Astrocyte (in vitro differentiated cells and primary cell): ENCODE results near the gene RAB4B. TPM values are rescaled to one million over a fixed set of nuclear protein-coding genes. Genes with fewer than 3 reads are reported as not detected.
A peak's percentile ranks its signal among the peaks of the same experiment; 100 is the strongest.

Experiments used
- DNase-seq: peaks from one replicate; pipeline ENCODE4 v3.0.0-alpha.2; 2010; ENCODE audit warnings: low read depth
- FAIRE-seq: peaks from 2 replicates; lab custom pipeline; 2011; peaks lifted over from hg19 to GRCh38; lab: Jason Lieb, UNC
- H2AFZ ChIP-seq: 2 replicates; pipeline ENCODE4 v1.6.0; 2012; ENCODE audit warnings: low read depth, low read length, inconsistent platforms
- H3K27ac ChIP-seq: 2 replicates; pipeline ENCODE4 v1.5.1; 2011; ENCODE audit warnings: low read depth, low read length, inconsistent platforms
- H3K27me3 ChIP-seq: 2 replicates; pipeline ENCODE4 v1.6.0; 2011; ENCODE audit warnings: low read length, inconsistent platforms; ENCODE audit not compliant: insufficient read depth
- H3K36me3 ChIP-seq: 2 replicates; pipeline ENCODE4 v1.5.1; 2011; ENCODE audit warnings: low read length, inconsistent platforms; ENCODE audit not compliant: insufficient read depth
- H3K4me1 ChIP-seq: 2 replicates; pipeline ENCODE4 v1.5.1; 2011; ENCODE audit warnings: low read length, inconsistent platforms; ENCODE audit not compliant: insufficient read depth
- H3K4me2 ChIP-seq: 2 replicates; pipeline ENCODE4 v1.6.0; 2012; ENCODE audit warnings: low read length, inconsistent platforms
- H3K4me3 ChIP-seq: 2 replicates; pipeline ENCODE4 v1.5.1; 2011; ENCODE audit warnings: low read depth, mild to moderate bottlenecking, low read length, inconsistent platforms; ENCODE audit not compliant: insufficient read depth
- H3K79me2 ChIP-seq: 2 replicates; pipeline ENCODE4 v1.6.0; 2012; ENCODE audit warnings: mild to moderate bottlenecking, low read length, inconsistent platforms; ENCODE audit not compliant: insufficient read depth
- H3K9ac ChIP-seq: 2 replicates; pipeline ENCODE4 v1.6.0; 2012; ENCODE audit warnings: mild to moderate bottlenecking, low read length, inconsistent platforms
- H3K9me3 ChIP-seq: 2 replicates; pipeline ENCODE4 v1.5.1; 2012; ENCODE audit warnings: low read depth, mild to moderate bottlenecking, low read length, inconsistent platforms; ENCODE audit not compliant: insufficient read depth
- H4K20me1 ChIP-seq: 2 replicates; pipeline ENCODE4 v1.6.0; 2012; ENCODE audit warnings: low read length, inconsistent platforms; ENCODE audit not compliant: insufficient read depth
- H3K27ac Mint-ChIP-seq: one replicate; pipeline ENCODE4 v1.8.0; 2021; ENCODE audit warnings: mild to moderate bottlenecking, mixed read lengths; ENCODE audit not compliant: unreplicated experiment
- H3K27me3 Mint-ChIP-seq: one replicate; pipeline ENCODE4 v1.8.0; 2021; ENCODE audit warnings: low read depth, mixed read lengths; ENCODE audit not compliant: unreplicated experiment
- H3K36me3 Mint-ChIP-seq: one replicate; pipeline ENCODE4 v1.8.0; 2021; ENCODE audit warnings: low read depth, mixed read lengths; ENCODE audit not compliant: unreplicated experiment
- H3K4me1 Mint-ChIP-seq: one replicate; pipeline ENCODE4 v1.8.0; 2021; ENCODE audit warnings: low read depth, mixed read lengths; ENCODE audit not compliant: unreplicated experiment
- H3K4me3 Mint-ChIP-seq: one replicate; pipeline ENCODE4 v1.8.0; 2021; ENCODE audit warnings: mild to moderate bottlenecking, moderate library complexity, mixed read lengths; ENCODE audit not compliant: unreplicated experiment
- H3K9me3 Mint-ChIP-seq: one replicate; pipeline ENCODE4 v1.8.0; 2021; ENCODE audit warnings: mild to moderate bottlenecking, mixed read lengths; ENCODE audit not compliant: unreplicated experiment
- CTCF ChIP-seq: IDR thresholded peaks from 2 replicates; pipeline ENCODE4 v1.5.1; 2011; ENCODE audit warnings: low read depth, mild to moderate bottlenecking, inconsistent platforms, low read length, moderate library complexity; ENCODE audit not compliant: insufficient read depth
- EZH2 ChIP-seq: IDR thresholded peaks from 2 replicates; pipeline ENCODE4 v1.6.1; 2012; ENCODE audit warnings: mild to moderate bottlenecking, low read length, inconsistent platforms; ENCODE audit not compliant: insufficient read depth
- total RNA-seq: library from RNA; stranded (reverse); gene quantifications from 2 replicates; pipeline ENCODE4 v1.2.1, GENCODE V29; 2021

RAB4B gene
- total RNA-seq, 1 donor from 2014 or later = 18.8 TPM

GRCh38 chr19:40756502-40757110 lies 21.4 kb upstream of the RAB4B start:
- no peak for DNase-seq

GRCh38 chr19:40758491-40758890 lies 19.6 kb upstream of the RAB4B start:
- H3K79me2 ChIP-seq = peaks cover 84% of the 10 kb centered on the region

More at GRCh38 chr19:40756502-40757110, 21.4 kb upstream of the RAB4B start:
- H2AFZ ChIP-seq = no peak overlapping the region
- peaks cover 90% of the 10 kb centered on the region for H3K79me2 ChIP-seq
- no peaks in the 10 kb centered on the region for H3K27me3 ChIP-seq
- peaks cover 27% of the 10 kb centered on the region for H3K36me3 ChIP-seq
- H3K4me3 ChIP-seq = no peak overlapping the region
- H3K4me3 Mint-ChIP-seq = peak overlapping the region; percentile 50
- FAIRE-seq = no peak
- H3K4me1 ChIP-seq = peaks cover 14% of the 10 kb centered on the region
- H3K9me3 ChIP-seq = no peaks in the 10 kb centered on the region
- H3K27me3 Mint-ChIP-seq = no peaks in the 10 kb centered on the region
- no peaks in the 10 kb centered on the region for H3K9me3 Mint-ChIP-seq
- no peak overlapping the region for H3K27ac ChIP-seq
- H3K36me3 Mint-ChIP-seq = peaks cover 26% of the 10 kb centered on the region
- peak overlapping the region; percentile 43 for H3K4me2 ChIP-seq
- peaks cover 65% of the 10 kb centered on the region for H4K20me1 ChIP-seq
- TF ChIP-seq EZH2 (no peak), CTCF (no peak)
- no peak overlapping the region for H3K27ac Mint-ChIP-seq
- peaks cover 22% of the 10 kb centered on the region for H3K4me1 Mint-ChIP-seq
- H3K9ac ChIP-seq = no peak overlapping the region

More at GRCh38 chr19:40758491-40758890, 19.6 kb upstream of the RAB4B start:
- FAIRE-seq (no peak), DNase-seq (no peak)
- Histone ChIP-seq H3K4me3 (no peak overlapping the region), H3K9ac (no peak overlapping the region), H3K4me1 (peaks cover 17% of the 10 kb centered on the region), H3K27me3 (no peaks in the 10 kb centered on the region), H3K9me3 (no peaks in the 10 kb centered on the region), H2AFZ (no peak overlapping the region), H3K4me2 (no peak overlapping the region), H3K27ac (no peak overlapping the region), H4K20me1 (peaks cover 84% of the 10 kb centered on the region), H3K36me3 (peaks cover 41% of the 10 kb centered on the region)
- Mint-ChIP-seq H3K4me1 (peaks cover 15% of the 10 kb centered on the region), H3K4me3 (no peak overlapping the region), H3K9me3 (no peaks in the 10 kb centered on the region), H3K27me3 (no peaks in the 10 kb centered on the region), H3K27ac (no peak overlapping the region), H3K36me3 (peaks cover 31% of the 10 kb centered on the region)
- TF ChIP-seq CTCF (no peak), EZH2 (no peak)
